GM06990 (cell line): ENCODE results near the gene CNTNAP5.
A peak's percentile ranks its signal among the peaks of the same experiment; 100 is the strongest.

ENCODE experiments used
- DNase-seq: peaks from one replicate; pipeline ENCODE4 v3.0.0-alpha.2; 2011; ENCODE audit not compliant: insufficient read length; ENCODE audit errors: extremely low read depth
- H3K27me3 ChIP-seq: replicated peaks from 2 replicates; pipeline ENCODE4 v1.6.0; 2011; ENCODE audit warnings: low read length; ENCODE audit not compliant: control insufficient read depth, insufficient read depth
- H3K36me3 ChIP-seq: 2 replicates; pipeline ENCODE4 v1.5.1; 2011; ENCODE audit warnings: low read length; ENCODE audit not compliant: control insufficient read depth, insufficient read depth
- H3K4me3 ChIP-seq: replicated peaks from 2 replicates; pipeline ENCODE4 v1.5.1; 2011; ENCODE audit warnings: low read depth, mild to moderate bottlenecking, control low read depth, low read length
- CTCF ChIP-seq: IDR thresholded peaks from 2 replicates; pipeline ENCODE4 v1.5.1; 2011; ENCODE audit warnings: low read length, control low read depth, mild to moderate bottlenecking, inconsistent platforms; ENCODE audit not compliant: insufficient read depth, poor library complexity, severe bottlenecking

CNTNAP5 gene

GRCh38 chr2:124796647-124797046 is 771.6 kb downstream of the CNTNAP5 start:
- no peak for DNase-seq
- H3K27me3 ChIP-seq = no peaks in the 10 kb centered on the region
- H3K36me3 ChIP-seq = no peaks in the 10 kb centered on the region
- no peak overlapping the region for H3K4me3 ChIP-seq
- no peak for TF ChIP-seq CTCF

DNA sequence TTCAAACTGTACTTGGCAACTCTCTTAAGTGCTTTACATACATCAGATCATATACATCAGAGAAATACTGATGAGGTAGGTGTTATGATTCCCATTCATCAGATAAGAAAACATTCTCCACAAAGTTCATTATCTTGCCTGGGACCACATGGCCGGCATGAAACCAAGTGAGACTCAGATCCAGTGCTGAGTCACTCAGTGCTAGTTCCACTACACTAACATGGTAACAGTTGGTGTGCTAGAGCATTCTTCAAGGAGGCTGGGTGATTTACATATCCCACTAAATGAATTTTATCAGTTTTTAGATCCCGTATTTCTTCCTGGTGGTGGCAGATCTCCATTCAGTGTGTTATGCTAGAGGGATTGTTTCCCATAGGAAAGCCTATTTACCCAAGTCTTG is 772.0 kb downstream of the CNTNAP5 start:
- Histone ChIP-seq H3K4me3 (no peak overlapping the region), H3K36me3 (no peaks in the 10 kb centered on the region), H3K27me3 (no peaks in the 10 kb centered on the region)
- no peak for TF ChIP-seq CTCF
- DNase-seq = no peak

GRCh38 chr2:124798551-124798950 is 773.5 kb downstream of the CNTNAP5 start:
- no peaks in the 10 kb centered on the region for H3K36me3 ChIP-seq
- no peaks in the 10 kb centered on the region for H3K27me3 ChIP-seq
- H3K4me3 ChIP-seq = no peak overlapping the region
- no peak for TF ChIP-seq CTCF
- DNase-seq = no peak

DNA sequence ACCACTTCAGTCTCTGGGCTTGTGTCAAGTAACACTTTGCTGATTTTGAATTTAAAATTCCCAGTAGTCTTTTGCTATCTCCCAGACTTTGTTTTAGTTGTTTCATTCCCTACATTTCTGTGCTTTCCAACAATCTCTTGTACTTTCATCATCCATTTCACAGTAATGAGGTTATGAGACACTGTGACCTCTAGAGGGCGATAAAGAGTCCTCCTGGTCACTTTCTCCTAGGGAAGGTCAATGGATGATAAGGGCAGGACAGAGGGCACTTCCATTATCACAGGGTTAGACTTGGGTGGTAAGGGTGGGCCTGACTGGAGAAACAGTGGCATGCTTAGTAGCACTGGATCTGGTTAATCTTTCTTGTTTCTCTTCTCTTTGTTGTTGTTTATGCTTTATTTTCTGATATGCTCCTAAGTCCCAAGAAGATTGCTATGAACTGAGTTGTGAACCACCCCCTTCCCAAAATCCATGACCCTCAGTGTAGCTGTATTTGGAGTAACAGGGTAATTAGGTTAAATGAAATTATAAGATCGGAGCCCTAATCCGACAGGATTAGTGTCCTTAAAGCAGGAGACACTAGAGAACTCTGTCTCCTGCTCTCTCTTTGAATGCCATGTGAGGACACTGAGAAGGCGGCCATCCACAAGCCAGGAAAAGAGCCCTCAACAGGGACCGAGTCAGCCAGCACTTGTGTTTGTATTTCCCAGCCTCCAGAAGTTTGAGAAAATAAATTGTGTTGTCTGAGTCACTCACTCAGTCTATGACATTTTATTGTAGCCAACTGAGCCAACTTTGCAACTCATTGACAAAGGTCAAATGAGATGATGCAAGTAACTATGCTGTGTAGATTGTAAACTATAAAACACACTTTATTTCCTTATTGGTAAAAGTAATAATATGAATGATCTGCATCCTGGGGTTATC is 779.2 kb downstream of the CNTNAP5 start:
- TF ChIP-seq CTCF = peak; percentile 76
- no peaks in the 10 kb centered on the region for H3K36me3 ChIP-seq
- no peak overlapping the region for H3K4me3 ChIP-seq
- H3K27me3 ChIP-seq = no peaks in the 10 kb centered on the region
- no peak for DNase-seq

- no peaks in the 10 kb centered on the region for H3K27me3 ChIP-seq
- TF ChIP-seq CTCF = no peak
Measured at GRCh38 chr2:124805060-124805459, 780.0 kb downstream of the CNTNAP5 start.

More at GRCh38 chr2:124805060-124805459, 780.0 kb downstream of the CNTNAP5 start:
- DNase-seq = no peak
- H3K4me3 ChIP-seq = no peak overlapping the region
- H3K36me3 ChIP-seq = no peaks in the 10 kb centered on the region
